ENCODE measurements around the gene PARP12. TPM values are rescaled to one million over a fixed set of nuclear protein-coding genes. Genes with fewer than 3 reads are reported as not detected.

Gene PARP12
- total and polyA plus RNA-seq, 9 of the 15 experiments (the other 6 are each of a cell fraction or from before 2014, with no cell fraction given) = 4.6 to 40.4 (median 23.5) TPM

GRCh38 chr7:140062528-140063299 lies at the start of gene PARP12 (continued):
- no peak for TF ChIP-seq TFE3 (CRISPR knock-in tag; IDR thresholded peaks at IDR 0.05)
- no peak for TF ChIP-seq ZNF165 (CRISPR knock-in tag; IDR thresholded peaks at IDR 0.05; ENCODE audit: borderline replicate concordance)
- peak; percentile 80 for TF ChIP-seq RNF2 (IDR thresholded peaks at IDR 0.05)
- 0 out of 2 replicates have a peak, but pooled peaks have one; percentile 88 for TF ChIP-seq ZBTB49 (CRISPR knock-in tag; IDR thresholded peaks at IDR 0.05; ENCODE audit: borderline replicate concordance)
- TF ChIP-seq ATF2 (CRISPR knock-in tag; IDR thresholded peaks at IDR 0.05) = peak; percentile 89
- TF ChIP-seq RHOXF2B (CRISPR knock-in tag; conservative IDR thresholded peaks at IDR 0.05) = no peak
- TF ChIP-seq RBM39 (optimal IDR thresholded peaks at IDR 0.05; ENCODE audit: low read depth, low read length) = no peak
- TF ChIP-seq ETV6 (IDR thresholded peaks at IDR 0.05; ENCODE audit: borderline replicate concordance in 1 of 2, low read depth in 2 of 2, low read length in 1 of 2) = no peak
- TF ChIP-seq ETV6 (CRISPR knock-in tag; IDR thresholded peaks at IDR 0.05; ENCODE audit: borderline replicate concordance) = no peak
- TF ChIP-seq MAZ (CRISPR knock-in tag; conservative IDR thresholded peaks at IDR 0.05 in 1 of 2, IDR thresholded peaks at IDR 0.05 in 1 of 2) = peak; percentile 88 to 93
- TF ChIP-seq SFPQ (IDR thresholded peaks at IDR 0.05; ENCODE audit: low read depth, low read length) = no peak
- TF ChIP-seq MNT (conservative IDR thresholded peaks at IDR 0.05) = peak; percentile 68 to 90; a peak in 3 of 4 replicates
- peak; percentile 62; the same call in 1 of the 2 replicates for TF ChIP-seq TCF7 (IDR thresholded peaks at IDR 0.05; ENCODE audit: borderline replicate concordance)
- TF ChIP-seq LCOR (CRISPR knock-in tag; IDR thresholded peaks at IDR 0.05) = 0 out of 2 replicates have a peak, but pooled peaks have one; percentile 74
- TF ChIP-seq ZNF445 (CRISPR knock-in tag; IDR thresholded peaks at IDR 0.05; ENCODE audit: low read depth) = no peak

Measured in K562 (cell line).